ENCODE data around the gene MAP2K6.

The MAP2K6 gene

DNA sequence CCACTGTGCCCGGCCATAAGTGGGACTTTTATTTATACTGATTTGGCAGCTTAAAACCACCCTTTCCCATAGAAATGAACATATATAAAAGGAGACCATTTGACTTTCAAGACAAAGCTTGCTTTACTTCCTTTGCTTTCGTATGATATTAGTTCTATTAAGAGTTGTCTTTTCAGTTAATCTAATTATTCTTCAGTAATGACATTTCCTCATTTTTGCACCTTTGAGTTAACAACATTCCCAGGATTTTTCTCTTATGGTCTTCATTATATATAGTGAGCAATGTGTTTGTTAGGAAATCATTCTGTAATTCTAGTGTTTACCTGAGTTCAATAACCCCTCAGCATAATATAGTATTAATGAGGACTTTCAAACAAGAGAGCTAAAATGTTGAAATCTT lies 173.8 kb downstream of the MAP2K6 start:
- DNase-seq = no peak

DNA sequence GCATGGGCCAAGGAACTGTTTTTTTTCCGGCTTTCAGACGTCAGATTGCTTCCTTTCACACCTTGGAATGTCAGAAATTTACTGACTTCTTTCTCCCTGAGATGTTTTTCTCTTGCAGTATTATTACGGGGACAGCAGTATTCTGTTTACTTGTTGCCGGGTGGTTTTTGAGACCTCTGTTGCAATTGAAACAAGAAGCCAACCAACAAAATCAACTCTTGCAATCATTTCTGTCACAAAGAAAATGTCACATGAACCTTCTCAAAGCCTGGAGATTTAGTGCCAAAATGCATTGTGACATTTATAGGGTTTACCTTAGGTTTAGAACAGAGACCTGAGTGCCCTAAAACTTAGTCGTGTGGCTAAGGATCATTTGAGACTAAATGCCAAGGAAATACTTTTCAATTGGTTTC lies 174.3 kb downstream of the MAP2K6 start:
- no peak for DNase-seq

DNA sequence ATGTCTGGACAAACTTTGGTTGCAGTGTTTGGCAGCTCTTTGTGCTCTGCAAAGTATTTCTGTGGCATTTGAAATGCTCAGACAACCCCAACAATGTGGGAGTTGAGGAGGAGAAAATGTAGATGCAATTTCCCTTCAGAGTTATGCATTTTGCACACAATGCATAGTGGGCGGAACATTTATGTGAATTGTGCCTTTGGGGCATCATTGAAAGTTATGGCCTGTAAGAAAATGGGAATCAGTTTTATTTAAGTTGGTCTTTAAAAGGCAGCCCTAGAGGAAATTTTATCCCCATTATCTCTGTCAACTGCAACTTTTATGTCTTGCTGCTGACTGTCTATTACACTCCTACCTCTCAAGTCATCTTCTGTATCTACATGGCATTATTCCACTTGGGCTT lies 176.2 kb downstream of the MAP2K6 start:
- DNase-seq = no peak

DNA sequence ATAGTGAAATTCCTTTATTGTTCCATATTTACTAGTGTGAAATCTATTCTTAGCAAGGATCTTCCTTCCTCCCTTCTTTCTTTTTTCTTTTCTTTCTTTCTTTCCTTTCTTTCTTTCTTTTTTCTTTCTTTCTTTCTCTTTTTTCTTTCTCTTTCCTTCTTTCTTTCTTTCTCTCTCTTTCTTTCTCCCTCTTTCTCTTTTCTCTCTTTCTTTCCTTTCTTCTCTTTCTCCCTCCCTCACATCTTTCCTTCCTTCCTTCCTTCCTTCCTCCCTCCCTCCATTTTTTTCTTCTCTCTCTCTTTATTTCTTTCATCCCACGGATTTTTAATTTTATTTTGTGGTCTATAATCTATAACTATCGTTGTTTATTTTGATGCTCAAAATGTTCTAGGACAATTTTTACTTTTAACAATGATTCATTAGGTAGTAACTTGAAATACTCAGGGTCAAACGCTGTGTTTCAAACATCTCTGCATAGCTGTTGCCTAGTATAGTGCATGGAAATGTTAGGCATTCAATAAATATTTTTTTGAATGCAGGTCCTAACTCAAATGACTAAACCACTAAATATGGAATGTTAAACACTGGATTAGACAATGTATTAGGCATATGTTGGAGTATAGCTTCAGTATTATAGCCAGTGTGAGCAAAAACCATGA lies 178.3 kb downstream of the MAP2K6 start:
- DNase-seq = no peak

DNA sequence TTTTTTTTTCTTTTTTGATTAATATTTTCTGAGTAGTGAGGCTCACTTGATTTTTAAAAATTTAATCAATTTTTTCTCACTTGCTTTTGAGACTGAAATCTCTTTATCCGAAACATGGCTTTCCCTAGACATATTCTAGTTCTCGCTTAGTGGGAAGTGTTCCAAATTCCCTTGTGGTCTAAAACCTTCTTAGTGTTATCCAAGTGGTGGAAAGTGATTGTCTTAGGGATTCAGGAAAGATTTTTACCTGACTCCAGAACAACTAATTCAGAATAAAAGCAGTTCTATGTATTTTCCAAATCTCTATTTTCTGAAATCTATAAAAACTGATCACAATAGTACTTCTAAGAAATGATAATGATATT lies 178.8 kb downstream of the MAP2K6 start:
- DNase-seq = no peak

DNA sequence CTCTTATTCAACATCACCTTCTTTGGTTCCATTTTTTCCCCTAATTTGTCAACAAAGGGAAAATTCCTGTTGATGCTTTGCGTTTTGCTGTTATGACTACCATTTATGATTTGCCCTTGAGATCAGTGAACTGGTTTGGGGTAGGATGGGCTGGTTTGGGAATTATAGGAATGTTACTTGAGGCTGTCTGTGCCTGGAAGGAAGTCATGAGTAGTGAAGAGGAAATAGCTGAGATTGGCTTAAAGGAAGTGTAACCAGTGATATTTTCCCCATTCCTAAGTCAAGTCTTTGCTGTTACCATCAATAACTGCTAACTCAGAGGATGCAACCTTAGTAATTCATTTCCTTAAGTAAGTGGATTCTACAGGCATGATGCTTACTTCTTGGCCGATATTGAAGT lies 179.2 kb downstream of the MAP2K6 start:
- no peak for DNase-seq

DNA sequence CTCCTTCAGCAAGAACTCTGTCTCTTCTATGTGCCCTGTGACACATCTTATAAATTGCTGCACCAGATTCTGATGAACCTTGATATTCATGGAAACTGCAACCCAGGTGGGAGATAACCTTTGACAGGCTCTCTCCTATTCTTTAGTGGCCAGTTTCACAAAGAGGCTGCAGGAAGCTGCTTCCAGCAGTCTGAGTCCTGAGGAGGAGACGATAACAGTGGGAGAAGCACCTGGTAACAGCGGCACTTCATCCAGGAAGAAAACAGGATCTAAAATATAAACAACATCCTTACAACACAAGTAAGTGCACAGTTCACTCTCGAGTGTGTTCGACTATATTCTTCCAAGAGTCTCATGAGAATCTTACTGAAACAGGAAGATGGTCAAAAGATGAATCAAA lies 180.1 kb downstream of the MAP2K6 start:
- DNase-seq = no peak

DNA sequence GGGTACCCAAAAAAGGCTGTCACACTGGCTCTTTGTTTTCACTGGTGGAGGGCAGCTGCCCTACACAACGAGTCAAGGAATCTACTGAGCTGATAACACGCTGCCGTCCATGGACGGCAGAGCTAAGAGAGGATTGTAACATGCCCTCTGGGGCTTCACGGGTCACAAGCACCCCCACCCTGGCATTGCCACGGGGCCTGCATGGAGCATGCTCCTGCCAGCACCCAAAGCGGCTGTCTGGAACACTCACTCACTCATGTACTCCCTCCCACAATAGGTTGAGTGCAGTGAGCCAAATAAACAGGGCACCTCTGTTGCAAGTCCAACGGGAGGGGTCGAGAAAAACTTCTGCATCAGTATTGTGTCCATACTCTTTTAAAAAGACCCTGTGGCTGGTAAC lies 181.6 kb downstream of the MAP2K6 start:
- DNase-seq = no peak

DNA sequence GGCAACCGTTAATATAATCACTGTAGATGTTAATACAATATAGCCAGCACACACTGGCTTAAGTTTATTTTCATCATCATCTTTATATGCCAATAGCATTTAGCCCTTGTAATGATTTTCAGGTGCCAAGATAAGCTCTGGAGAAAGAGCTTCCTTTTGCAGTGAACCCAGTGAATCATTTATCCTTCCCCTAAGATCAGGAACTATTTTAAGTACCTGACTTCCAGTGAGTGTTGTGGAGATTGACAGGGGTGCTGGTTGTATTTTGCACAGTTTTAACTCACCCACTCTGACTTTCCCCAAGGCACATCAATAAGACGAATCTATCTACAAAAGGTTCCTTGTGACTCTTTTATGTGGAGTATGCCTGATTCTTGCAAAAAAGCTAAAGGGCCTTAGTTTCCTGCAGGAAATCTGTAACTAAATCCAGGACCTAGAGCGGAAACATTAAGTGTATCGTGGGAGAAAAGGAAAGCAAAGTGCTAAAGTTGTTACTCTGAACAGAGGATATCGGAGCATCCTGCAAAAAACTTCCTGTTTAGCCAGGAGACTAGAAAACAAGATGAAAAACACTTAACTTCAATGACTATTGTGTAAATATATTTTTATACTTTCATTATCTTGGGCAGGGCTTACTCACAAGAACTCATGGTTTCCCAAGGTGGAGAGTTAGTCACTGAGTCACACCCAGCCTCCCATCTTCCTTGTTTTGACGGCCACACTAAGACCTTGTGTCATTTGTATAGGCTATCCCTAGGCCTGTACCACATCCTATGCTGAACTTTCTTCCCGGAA lies 183.6 kb downstream of the MAP2K6 start:
- no peak for DNase-seq

DNA sequence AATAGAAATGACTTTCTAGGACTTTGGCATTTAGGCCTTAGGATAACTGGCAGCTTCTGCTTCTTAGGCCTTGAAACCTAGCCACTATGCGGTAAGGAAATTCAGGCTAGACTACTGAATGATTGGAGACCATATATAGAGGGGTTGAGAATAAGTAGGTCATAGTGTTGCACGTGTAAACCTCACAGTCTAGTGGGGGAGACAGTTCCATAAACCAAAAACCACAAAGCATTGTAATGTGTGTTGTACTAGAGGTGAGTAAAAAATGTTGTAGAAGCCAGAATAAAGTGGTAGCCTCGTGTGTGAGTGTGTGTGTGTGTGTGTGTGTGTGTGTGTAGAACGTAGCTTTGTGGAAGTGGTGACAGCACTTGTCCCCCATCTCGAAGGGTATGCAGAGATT lies 188.5 kb downstream of the MAP2K6 start:
- no peak for DNase-seq
